Activated T-cell treated with anti-CD3 and anti-CD28 coated beads, Interleukin-2, amount 50 U/mL, for 48 hours (primary cell): ENCODE measurements around the gene PCDHA4.
A peak's percentile ranks its signal among the peaks of the same experiment; 100 is the strongest.
"Not testable (repeated sequence)": the region's sequence is repeated elsewhere in the genome, so short reads cannot be mapped to it uniquely, and the experiment has no call there.

ENCODE experiments used
- DNase-seq, 2 experiments: peaks; one replicate each; pipeline ENCODE4 v3.0.0-alpha.2; 2020

PCDHA4 gene

DNA sequence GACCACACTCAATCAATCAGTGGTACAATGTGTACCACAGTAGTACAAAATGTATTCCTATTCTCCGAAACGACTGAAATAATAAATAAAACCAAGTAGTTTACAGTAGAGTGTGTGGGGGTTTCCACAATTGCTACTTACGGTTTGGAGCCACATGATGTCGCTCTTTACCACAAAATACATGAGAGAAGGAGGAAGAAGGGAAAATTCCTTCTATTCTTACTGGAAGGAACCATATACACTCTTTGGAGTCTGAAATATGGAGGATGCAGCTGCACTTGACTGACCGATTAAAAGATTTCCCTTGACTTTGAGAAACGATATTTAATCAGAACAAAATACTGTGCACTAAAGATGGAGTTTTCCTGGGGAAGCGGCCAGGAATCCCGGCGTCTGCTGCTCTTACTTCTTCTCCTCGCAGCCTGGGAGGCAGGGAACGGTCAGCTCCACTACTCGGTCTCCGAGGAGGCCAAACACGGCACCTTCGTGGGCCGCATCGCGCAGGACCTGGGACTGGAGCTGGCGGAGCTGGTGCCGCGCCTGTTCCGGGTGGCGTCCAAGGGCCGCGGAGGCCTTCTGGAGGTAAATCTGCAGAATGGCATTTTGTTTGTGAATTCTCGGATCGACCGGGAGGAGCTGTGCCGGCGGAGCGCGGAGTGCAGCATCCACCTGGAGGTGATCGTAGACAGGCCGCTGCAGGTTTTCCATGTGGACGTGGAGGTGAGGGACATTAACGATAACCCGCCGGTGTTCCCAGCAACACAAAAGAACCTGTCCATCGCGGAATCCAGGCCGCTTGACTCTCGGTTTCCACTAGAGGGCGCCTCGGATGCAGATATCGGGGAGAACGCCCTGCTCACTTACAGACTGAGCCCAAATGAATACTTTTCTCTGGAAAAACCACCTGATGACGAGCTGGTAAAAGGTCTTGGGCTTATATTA, at the start of gene PCDHA4:
PCDHA4 (plus strand) TSS at position 235 of the 942 bp plus-strand sequence.
- DNase-seq, result peak; percentile 48 to 54

DNA sequence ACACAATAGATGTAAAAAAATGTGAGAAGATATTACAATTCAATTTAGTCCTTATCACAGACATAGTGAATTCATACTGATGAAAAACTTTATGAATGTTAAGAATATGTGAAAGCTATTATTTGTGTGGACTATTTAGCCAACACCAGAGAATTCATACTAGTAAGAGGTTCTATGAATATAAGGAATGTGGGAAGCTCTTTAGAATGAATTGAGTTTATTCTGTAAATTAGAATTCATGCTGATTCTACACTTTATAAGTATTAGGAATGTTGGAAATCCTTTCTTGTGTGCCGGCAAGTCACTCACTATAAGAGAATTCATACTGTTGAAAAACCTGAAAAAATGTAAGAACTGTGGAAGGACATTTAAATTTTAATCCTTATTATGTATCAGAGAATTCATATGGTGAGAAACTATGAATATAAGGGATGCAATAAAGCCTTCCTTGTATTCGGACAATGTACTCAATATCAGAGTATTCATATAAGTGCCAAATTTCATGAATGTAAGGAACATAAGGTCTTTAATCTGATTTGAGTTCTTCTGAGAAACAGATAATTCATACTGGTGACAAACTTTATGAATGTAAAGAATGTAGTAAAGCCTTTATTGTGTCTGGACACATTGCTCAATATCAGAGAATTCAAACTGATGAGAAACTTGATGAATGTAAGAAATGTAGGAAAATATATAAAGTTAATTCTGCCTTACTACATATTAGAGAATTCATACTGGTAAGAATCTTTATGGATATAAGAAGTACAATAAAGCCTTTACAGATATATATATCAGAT, 42.5 kb upstream of the PCDHA4 start:
- no peak for DNase-seq

DNA sequence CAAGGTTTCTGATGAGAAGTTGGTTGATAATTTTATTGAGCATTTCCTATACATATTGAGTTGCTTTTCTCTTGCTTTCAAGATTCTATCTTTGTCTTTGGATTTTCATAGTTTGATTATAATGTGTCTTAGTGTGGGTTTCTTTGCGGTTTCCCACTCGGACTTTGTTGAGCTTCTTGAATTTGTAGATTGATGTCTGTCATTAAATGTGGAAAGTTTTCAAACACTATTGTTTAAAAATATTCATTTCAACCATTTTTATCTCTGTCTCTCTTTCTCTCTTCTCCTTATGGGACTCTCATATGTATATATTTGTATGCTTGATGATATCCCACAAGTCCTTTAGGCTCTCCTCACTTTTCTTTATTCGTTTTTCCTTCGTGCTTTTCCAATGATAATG, 39.4 kb upstream of the PCDHA4 start:
- no peak for DNase-seq

DNA sequence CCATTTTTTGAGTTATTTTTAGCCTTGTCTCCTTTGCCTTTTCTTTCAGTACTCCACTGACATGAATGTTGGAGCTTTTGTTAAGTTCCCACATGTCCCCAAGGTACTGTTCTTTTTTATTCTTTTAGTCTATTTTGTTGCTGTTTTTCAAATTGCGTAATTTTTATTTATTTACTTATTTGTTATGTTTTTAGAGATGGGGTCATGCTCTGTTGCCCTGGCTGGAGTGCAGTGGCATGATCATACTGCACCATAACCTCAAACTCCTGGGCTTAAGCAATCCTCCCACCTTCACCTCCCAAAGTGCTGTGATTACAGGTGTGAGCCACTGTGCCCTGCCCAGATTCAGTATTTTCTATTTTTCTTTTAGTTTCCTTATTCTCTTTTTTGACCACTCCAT, 26.4 kb upstream of the PCDHA4 start:
- DNase-seq, result no peak

DNA sequence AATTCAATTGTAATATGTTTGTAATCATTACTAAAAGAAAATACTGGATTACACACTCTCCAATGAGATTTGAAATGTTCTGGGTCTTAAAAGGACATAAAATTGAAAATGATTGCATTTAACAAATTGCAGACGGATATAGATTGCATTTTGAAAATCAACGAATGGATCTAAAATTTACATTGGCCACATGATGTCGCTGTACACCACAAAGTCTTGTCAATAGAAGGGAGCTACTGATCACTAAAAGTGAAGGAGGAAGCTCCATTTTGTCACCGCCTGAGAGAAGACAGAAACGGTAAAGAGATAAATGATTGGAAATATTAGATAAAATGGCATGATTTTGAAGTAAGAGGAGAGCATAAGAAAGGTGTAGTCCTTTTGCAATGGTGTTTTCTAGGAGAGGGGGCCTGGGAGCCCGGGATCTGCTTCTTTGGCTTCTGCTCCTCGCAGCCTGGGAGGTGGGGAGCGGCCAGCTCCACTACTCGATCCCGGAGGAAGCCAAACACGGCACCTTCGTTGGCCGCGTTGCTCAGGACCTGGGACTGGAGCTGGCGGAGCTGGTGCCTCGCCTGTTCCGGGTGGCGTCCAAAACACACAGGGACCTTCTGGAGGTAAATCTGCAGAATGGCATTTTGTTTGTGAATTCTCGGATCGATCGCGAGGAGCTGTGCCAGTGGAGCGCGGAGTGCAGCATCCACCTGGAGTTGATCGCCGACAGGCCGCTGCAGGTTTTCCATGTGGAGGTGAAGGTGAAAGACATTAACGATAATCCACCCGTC, 20.8 kb upstream of the PCDHA4 start, which contains the start of gene PCDHA1:
PCDHA1 (plus strand) TSS at position 236 of the 782 bp plus-strand sequence.
- no peak for DNase-seq

DNA sequence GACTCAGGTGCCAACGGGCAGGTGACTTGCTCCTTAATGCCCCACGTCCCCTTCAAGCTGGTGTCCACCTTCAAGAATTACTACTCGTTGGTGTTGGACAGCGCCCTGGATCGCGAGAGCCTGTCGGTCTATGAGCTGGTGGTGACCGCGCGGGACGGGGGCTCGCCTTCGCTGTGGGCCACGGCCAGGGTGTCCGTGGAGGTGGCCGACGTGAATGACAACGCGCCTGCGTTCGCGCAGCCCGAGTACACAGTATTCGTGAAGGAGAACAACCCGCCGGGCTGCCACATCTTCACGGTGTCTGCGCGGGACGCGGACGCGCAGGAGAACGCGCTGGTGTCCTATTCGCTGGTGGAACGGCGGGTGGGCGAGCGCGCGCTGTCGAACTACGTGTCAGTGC, 19.4 kb upstream of the PCDHA4 start:
- DNase-seq, result not testable (repeated sequence)

DNA sequence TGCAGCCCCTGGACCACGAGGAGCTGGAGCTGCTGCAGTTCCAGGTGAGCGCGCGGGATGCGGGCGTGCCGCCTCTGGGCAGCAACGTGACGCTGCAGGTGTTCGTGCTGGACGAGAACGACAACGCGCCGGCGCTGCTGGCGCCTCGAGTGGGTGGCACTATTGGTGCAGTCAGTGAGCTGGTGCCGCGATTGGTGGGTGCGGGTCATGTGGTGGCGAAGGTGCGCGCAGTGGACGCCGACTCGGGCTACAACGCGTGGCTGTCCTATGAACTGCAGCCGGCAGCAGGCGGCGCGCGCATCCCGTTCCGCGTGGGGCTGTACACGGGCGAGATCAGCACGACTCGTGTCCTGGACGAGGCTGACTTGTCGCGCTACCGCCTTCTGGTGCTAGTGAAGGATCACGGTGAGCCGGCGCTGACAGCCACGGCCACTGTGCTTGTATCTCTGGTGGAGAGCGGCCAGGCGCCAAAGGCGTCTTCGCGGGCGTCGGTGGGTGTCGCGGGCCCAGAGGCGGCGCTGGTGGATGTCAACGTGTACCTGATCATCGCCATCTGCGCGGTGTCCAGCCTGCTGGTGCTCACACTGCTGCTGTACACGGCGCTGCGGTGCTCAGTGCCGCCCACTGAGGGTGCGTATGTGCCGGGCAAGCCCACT, 18.9 kb upstream of the PCDHA4 start:
- DNase-seq, result not testable (repeated sequence)

DNA sequence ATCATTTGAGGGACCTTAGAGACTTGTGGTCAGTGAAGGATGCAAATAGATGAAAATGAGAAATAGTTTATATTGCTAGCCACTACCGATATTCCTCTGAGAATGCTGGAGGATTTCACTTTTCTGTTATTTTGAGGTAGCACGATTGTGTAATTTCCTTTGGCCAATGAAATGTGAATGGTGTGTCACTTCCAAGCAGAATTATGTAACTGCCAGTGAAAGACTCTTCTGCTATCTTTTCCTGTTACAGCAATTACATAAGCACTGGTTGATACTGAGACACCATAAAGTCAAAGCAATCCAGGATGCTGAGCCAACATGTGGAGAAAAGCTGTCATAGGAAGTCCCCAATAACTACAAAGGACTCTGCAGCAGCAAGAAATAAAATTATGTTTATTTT, 15.8 kb upstream of the PCDHA4 start:
- DNase-seq, result no peak

DNA sequence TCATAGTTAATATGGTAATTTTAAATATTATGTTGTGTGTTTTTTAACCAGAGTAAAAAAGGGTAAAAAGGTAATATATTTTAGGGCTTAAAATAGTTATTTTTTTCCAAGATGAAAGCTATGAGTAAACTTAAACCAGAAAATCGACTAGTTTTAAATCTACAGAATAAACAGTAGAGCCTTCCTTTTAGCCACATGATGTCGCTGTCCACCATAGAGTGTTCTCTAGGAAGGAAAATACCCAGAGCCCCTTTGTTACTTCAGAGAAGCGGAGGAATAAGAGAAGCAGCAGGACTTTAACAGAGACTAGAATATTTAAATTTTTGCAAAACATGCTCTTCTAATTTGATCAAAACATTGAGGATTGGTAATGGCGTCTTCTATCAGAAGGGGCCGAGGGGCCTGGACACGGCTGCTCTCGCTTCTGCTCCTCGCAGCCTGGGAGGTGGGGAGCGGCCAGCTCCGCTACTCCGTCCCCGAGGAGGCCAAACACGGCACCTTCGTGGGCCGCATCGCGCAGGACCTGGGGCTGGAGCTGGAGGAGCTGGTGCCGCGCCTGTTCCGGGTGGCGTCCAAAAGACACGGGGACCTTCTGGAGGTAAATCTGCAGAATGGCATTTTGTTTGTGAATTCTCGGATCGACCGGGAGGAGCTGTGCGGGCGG, 12.1 kb upstream of the PCDHA4 start, which contains the start of gene PCDHA2:
PCDHA2 (plus strand) TSS at position 258 of the 664 bp plus-strand sequence.
- DNase-seq, result no peak

DNA sequence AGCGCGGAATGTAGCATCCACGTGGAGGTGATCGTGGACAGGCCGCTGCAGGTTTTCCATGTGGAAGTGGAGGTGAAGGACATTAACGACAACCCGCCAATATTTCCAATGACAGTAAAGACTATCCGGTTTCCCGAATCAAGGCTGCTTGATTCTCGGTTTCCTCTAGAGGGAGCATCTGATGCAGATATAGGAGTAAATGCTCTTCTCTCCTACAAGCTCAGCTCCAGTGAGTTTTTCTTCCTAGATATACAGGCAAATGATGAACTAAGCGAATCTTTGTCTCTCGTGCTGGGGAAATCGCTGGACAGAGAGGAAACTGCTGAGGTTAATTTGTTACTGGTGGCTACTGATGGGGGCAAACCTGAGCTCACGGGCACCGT, 11.6 kb upstream of the PCDHA4 start:
- no peak for DNase-seq

DNA sequence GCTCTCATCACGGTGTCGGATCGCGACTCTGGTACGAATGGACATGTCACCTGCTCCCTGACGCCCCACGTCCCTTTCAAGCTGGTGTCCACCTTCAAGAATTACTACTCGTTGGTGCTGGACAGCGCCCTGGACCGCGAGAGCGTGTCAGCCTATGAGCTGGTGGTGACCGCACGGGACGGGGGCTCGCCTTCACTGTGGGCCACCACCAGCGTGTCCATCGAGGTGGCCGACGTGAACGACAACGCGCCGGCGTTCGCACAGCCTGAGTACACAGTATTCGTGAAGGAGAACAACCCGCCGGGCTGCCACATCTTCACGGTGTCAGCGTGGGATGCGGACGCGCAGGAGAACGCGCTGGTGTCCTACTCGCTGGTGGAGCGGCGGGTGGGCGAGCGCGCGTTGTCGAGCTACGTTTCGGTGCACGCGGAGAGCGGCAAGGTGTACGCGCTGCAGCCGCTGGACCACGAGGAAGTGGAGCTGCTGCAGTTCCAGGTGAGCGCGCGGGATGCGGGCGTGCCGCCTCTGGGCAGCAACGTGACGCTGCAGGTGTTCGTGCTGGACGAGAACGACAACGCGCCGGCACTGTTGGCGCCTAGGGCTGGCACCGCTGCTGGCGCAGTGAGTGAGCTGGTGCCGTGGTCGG, 10.7 kb upstream of the PCDHA4 start:
- DNase-seq, result not testable (repeated sequence)

DNA sequence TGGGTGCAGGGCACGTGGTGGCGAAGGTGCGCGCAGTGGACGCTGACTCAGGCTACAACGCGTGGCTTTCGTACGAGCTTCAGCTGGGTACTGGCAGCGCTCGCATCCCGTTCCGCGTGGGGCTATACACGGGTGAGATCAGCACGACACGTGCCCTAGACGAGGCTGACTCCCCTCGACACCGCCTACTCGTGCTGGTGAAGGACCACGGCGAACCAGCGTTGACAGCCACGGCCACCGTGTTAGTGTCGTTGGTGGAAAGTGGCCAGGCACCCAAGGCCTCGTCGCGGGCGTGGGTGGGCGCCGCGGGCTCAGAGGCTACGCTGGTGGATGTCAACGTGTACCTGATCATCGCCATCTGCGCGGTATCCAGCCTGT, 10.2 kb upstream of the PCDHA4 start:
- no peak for DNase-seq

DNA sequence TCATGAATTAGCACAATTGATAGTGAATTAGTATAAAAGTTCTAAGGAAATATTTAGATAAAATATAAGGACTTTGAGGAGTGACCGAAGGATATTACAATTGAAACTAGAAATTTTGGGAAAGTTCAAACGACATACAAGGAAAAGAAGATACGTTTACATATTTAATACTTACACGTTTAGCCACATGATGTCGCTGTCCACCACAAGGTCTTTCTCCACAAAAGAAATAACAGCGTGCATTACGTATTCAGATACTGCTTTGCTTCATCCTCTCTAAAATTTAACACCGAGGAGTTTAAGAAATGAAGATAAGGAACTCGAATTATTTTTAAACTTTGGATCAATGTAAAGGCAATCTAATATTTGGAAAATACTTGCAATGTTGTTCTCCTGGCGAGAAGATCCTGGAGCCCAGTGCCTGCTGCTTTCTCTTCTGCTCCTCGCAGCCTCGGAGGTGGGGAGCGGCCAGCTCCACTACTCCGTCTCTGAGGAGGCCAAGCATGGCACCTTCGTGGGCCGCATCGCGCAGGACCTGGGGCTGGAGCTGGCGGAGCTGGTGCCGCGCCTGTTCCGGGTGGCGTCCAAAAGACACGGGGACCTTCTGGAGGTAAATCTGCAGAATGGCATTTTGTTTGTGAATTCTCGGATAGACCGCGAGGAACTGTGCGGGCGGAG, 5.9 kb upstream of the PCDHA4 start, which contains the start of gene PCDHA3:
PCDHA3 (plus strand) TSS at position 242 of the 678 bp plus-strand sequence.
- no peak for DNase-seq

DNA sequence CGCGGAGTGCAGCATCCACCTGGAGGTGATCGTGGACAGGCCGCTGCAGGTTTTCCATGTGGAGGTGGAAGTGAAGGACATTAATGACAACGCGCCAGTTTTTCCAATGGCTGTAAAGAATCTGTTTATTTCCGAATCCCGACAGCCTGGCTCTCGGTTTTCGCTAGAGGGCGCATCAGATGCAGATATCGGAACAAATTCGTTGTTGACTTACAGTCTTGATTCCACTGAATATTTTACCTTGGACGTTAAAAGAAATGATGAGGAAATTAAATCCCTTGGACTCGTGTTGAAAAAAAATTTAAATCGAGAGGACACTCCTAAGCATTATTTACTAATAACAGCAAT, 5.4 kb upstream of the PCDHA4 start:
- DNase-seq, result no peak

DNA sequence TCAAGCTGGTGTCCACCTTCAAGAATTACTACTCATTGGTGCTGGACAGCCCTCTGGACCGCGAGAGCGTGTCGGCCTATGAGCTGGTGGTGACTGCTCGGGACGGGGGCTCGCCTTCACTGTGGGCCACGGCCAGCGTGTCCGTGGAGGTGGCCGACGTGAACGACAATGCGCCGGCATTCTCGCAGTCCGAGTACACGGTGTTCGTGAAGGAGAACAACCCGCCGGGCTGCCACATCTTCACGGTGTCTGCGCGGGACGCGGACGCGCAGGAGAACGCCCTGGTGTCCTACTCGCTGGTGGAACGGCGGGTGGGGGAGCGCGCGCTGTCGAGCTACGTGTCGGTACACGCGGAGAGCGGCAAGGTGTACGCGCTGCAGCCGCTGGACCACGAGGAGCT, 4.5 kb upstream of the PCDHA4 start:
- not testable (repeated sequence) for DNase-seq

DNA sequence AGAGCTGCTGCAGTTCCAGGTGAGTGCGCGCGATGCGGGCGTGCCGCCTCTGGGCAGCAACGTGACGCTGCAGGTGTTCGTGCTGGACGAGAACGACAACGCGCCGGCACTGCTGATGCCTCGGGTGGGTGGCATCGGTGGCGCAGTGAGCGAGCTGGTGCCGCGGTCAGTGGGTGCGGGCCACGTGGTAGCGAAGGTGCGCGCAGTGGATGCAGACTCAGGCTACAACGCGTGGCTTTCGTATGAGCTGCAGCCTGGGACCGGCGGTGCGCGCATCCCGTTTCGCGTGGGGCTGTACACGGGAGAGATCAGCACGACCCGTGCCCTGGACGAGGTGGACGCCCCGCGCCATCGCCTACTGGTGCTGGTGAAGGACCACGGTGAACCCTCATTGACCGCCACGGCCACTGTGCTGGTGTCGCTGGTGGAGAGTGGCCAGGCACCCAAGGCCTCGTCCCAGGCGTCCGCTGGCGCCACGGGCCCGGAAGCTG, 4.0 kb upstream of the PCDHA4 start:
- DNase-seq, result no peak

DNA sequence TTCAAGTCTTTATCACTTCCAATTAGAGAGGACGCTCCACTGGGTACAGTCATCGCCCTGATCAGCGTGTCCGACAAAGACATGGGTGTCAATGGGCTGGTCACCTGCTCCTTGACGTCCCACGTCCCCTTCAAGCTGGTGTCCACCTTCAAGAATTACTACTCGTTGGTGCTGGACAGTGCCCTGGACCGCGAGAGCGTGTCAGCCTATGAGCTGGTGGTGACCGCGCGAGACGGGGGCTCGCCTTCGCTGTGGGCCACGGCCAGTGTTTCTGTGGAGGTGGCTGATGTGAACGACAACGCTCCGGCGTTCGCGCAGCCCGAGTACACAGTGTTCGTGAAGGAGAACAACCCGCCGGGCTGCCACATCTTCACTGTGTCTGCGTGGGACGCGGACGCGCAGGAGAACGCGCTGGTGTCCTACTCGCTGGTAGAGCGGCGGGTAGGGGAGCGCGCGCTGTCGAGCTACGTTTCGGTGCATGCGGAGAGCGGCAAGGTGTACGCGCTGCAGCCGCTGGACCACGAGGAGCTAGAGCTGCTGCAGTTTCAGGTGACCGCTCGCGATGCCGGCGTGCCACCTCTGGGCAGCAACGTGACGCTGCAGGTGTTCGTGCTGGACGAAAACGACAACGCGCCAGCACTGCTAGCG, 1.5 kb downstream of the PCDHA4 start:
- DNase-seq, result not testable (repeated sequence)

DNA sequence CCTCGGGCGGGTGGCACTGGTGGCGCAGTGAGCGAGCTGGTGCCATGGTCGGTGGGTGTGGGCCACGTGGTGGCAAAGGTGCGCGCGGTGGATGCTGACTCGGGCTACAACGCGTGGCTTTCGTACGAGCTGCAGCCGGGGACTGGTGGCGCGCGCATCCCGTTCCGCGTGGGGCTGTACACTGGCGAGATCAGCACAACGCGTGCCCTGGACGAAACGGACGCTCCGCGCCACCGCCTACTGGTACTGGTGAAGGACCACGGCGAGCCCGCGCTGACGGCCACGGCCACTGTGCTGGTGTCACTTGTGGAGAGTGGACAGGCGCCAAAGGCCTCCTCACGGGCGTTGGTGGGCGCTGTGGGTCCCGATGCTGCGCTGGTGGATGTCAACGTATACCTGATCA, 2.0 kb downstream of the PCDHA4 start:
- no peak for DNase-seq

DNA sequence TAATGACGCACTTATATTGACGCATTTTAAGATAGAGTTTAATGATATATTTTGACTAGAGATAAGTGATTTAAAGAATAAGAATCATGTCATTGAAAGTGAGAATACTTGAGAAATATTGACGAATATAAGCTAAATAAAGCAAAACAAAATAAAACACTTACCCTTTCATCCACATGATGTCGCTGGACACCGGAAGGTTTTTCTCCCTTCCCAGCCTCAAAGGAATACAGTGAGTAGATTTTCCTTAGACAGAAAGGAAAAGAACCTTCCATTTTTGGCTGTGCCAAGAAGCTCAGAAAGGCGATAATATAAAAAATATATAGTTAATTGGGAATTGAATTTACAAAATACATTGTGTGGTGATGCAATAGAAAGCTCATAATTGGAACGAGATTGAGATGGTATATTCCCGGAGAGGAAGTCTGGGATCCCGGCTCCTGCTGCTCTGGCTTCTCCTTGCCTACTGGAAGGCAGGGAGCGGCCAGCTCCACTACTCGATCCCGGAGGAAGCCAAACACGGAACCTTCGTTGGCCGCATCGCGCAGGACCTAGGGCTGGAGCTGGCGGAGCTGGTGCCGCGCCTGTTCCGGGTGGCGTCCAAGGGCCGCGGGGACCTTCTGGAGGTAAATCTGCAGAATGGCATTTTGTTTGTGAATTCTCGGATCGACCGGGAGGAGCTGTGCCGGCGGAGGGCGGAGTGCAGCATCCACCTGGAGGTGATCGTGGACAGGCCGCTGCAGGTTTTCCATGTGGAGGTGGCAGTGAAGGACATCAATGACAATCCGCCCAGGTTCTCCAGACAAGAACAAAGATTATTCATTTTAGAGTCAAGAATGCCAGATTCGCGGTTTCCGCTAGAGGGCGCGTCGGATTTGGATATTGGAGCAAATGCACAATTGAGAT, 14.8 kb downstream of the PCDHA4 start, which contains the start of gene PCDHA5:
PCDHA5 (plus strand) TSS at position 239 of the 906 bp plus-strand sequence.
- DNase-seq, result peak; percentile 55 to 67
